PC-3 (cell line): ENCODE data around the gene EIF2S2. TPM values are rescaled to one million over a fixed set of nuclear protein-coding genes. Genes with fewer than 3 reads are reported as not detected.

ENCODE experiments used
- ATAC-seq: fragments of 200-7000 bp; cut with Tn5 transposase; 2 replicates; pipeline ENCODE4 v1.9.1; 2020; ENCODE audit warnings: mild to moderate bottlenecking, moderate library complexity
- BruUV-seq: library from RNA; stranded (reverse); fragments of 400-500 nt; replicated peaks from 2 replicates; lab custom pipeline; 2021; lab: Mats Ljungman, UMichigan
- CTCF ChIA-PET: fragments of 300-600 bp; sonication (Branson Sonifier 250); formaldehyde crosslinking; loops from one replicate; lab custom pipeline; 2022; ENCODE audit warnings: antibody characterized with exemption; lab: Charles Lee
- POLR2A ChIA-PET: fragments of 300-600 bp; sonication (Branson Sonifier 250); formaldehyde crosslinking; loops from one replicate; lab custom pipeline; 2022; ENCODE audit warnings: antibody characterized with exemption; ENCODE audit not compliant: unreplicated experiment; lab: Charles Lee
- DNase-seq: peaks from one replicate; pipeline ENCODE4 v3.0.0-alpha.2; 2015
- H2AFZ ChIP-seq: fragments of 300-600 bp; sonication (generic); 2 replicates; pipeline ENCODE4 v1.6.0; 2016; ENCODE audit warnings: antibody characterized with exemption, low read length
- H3F3A ChIP-seq: fragments of 300-600 bp; sonication (generic); one replicate; pipeline ENCODE4 v1.6.0; 2017; ENCODE audit warnings: antibody characterized with exemption, low read length, control low read depth, mild to moderate bottlenecking; ENCODE audit not compliant: unreplicated experiment
- H3K27ac ChIP-seq: fragments of 300-600 bp; sonication (generic); 2 replicates; pipeline ENCODE4 v1.5.1; 2016; ENCODE audit warnings: mild to moderate bottlenecking, low read length
- H3K27me3 ChIP-seq: fragments of 300-600 bp; sonication (generic); 2 replicates; pipeline ENCODE4 v1.6.1; 2016; ENCODE audit warnings: low read length, mixed read lengths
- H3K36me3 ChIP-seq: fragments of 300-600 bp; sonication (generic); 2 replicates; pipeline ENCODE4 v1.6.1; 2016; ENCODE audit warnings: low read depth, mixed run types, low read length, mixed read lengths
- H3K4me1 ChIP-seq: fragments of 300-600 bp; sonication (generic); 2 replicates; pipeline ENCODE4 v1.5.1; 2016; ENCODE audit warnings: low read length; ENCODE audit not compliant: insufficient read depth
- H3K4me2 ChIP-seq: fragments of 300-600 bp; sonication (generic); 2 replicates; pipeline ENCODE4 v1.6.0; 2016; ENCODE audit warnings: low read length
- H3K4me3 ChIP-seq: fragments of 300-600 bp; sonication (generic); 2 replicates; pipeline ENCODE4 v1.5.1; 2016; ENCODE audit warnings: mild to moderate bottlenecking, low read length, mixed read lengths
- H3K79me2 ChIP-seq: fragments of 300-600 bp; sonication (generic); 2 replicates; pipeline ENCODE4 v1.6.1; 2017; ENCODE audit warnings: low read length, mixed read lengths
- H3K9ac ChIP-seq: fragments of 300-600 bp; sonication (generic); 2 replicates; pipeline ENCODE4 v1.6.0; 2016; ENCODE audit warnings: mild to moderate bottlenecking, low read length
- H3K9me2 ChIP-seq: fragments of 300-600 bp; sonication (generic); replicated peaks from 2 replicates; pipeline ENCODE4 v1.6.1; 2016; ENCODE audit warnings: mixed run types, low read length, mixed read lengths
- H3K9me3 ChIP-seq: fragments of 300-600 bp; sonication (generic); 2 replicates; pipeline ENCODE4 v1.6.1; 2016; ENCODE audit warnings: low read length, mixed read lengths
- H4K20me1 ChIP-seq: fragments of 300-600 bp; sonication (generic); 2 replicates; pipeline ENCODE4 v1.6.1; 2016; ENCODE audit warnings: low read length, mixed read lengths
- EZH2 ChIP-seq: fragments of 300-600 bp; sonication (generic); IDR thresholded peaks from one replicate; pipeline ENCODE4 v1.6.1; 2017; ENCODE audit warnings: antibody characterized with exemption, mild to moderate bottlenecking, low read length; ENCODE audit not compliant: unreplicated experiment
- EZH2phosphoT487 ChIP-seq: fragments of 300-600 bp; sonication (generic); IDR thresholded peaks from 2 replicates; pipeline ENCODE4 v1.6.1; 2018; ENCODE audit warnings: mild to moderate bottlenecking, antibody characterized with exemption, low read length, borderline replicate concordance
- intact Hi-C: fragments of 100-400 bp; cut with micrococcal nuclease; formaldehyde crosslinking; loops from 2 replicates; pipeline ENCODE4 v1.9.0; 2023
- microRNA-seq: library from miRNA; unstranded; fragments of <30 nt; microRNA quantifications from one replicate; pipeline ENCODE4 v1.1.0, GENCODE V29; 2020; ENCODE audit not compliant: unreplicated experiment
- total RNA-seq: library from RNA; depleted of rRNA; stranded (reverse); fragments of >200 nt; gene quantifications from 2 replicates; pipeline ENCODE4 v1.2.3, GENCODE V29; 2014; rRNA removed
- TF ChIP-seq, protein P1 (sequence below): fragments of 300-600 bp; sonication (generic); conservative IDR thresholded peaks from 2 replicates; pipeline ENCODE4 v1.5.1; 2017; ENCODE audit warnings: antibody characterized with exemption, low read depth, mild to moderate bottlenecking, low read length

The EIF2S2 gene
- total RNA-seq, 1 experiment from 2014 or later, result 83.4 TPM

DNA sequence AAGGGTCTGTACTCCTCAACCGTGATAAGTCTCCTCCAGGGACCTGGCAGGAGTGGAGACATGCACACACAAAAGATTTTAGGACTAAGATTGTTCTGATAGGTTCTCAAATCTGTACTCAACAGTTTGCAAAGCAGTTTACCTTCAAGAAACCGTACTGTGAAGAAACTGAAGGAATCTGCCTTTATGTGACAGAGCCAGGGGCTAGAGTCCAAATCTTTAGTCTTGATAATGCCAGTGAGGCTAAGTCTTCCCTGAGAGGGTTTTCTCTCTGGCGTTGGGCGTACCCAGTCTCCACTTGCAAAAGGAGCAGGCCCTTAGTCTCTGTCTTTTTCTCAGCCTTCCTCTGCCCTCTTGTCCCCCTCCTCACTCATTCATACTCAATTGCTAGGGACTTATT is 70.8 kb downstream of the EIF2S2 start:
- POLR2A ChIA-PET, result interaction anchor here (0.7 kb wide), 1 partner anchor 1165 kb away, joined by 3 read pairs; no protein-coding TSS in a partner anchor

DNA sequence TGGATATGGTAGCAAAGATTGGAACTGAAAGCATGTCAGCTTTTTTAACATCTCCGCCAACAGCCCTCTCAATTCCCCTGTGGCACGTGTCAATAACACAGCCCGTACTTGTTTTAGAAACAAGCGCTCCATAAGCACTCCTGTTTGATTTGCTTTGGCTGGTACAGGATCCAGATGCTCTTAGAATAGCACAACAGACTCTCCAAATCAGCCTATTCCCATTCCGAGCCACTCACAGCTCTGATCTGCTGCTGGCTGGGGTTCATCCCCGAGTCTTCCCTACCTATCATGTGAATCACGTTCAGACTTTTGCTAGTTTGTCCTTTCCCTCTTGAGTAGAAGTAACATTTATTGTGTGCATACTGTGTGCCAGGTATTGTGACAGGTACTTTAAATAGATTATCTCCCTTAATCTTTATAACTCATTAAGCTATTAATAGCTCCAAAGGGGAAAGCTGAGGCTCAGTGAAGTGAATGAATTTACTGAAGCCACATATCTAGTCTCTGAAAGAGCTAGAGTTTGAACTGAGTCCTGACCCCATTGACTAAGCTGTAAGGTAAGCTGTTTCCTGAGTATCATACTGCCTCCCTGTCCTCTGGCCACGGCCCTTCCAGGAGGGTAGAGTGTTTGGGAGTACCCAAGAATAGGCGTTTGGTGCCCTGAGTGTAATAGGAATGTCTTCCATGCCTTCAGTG is 71.6 kb downstream of the EIF2S2 start:
- no peak overlapping the region for H3K27ac ChIP-seq
- peaks cover 27% of the 10 kb centered on the region for H4K20me1 ChIP-seq
- POLR2A ChIA-PET, result interaction anchor here (0.7 kb wide), 1 partner anchor 1164 kb away, joined by 3 read pairs; no protein-coding TSS in a partner anchor

More for the DNA sequence above, 70.8 kb downstream of the EIF2S2 start:
- DNase-seq, result no peak
- Histone ChIP-seq H3K9me2 (no peaks in the 10 kb centered on the region), H3K36me3 (no peaks in the 10 kb centered on the region), H3K4me3 (no peak overlapping the region), H3K27me3 (no peaks in the 10 kb centered on the region), H2AFZ (no peak overlapping the region), H3K9me3 (no peaks in the 10 kb centered on the region), H3K4me2 (no peak overlapping the region), H3K79me2 (peaks cover 40% of the 10 kb centered on the region), H3F3A (no peaks in the 10 kb centered on the region), H3K9ac (no peak overlapping the region), H4K20me1 (peaks cover 31% of the 10 kb centered on the region), H3K4me1 (no peaks in the 10 kb centered on the region), H3K27ac (no peak overlapping the region)
- CTCF ChIA-PET, result no interaction called here
- TF ChIP-seq EZH2 (no peak), EZH2phosphoT487 (no peak)
- TF ChIP-seq, protein P1, sequence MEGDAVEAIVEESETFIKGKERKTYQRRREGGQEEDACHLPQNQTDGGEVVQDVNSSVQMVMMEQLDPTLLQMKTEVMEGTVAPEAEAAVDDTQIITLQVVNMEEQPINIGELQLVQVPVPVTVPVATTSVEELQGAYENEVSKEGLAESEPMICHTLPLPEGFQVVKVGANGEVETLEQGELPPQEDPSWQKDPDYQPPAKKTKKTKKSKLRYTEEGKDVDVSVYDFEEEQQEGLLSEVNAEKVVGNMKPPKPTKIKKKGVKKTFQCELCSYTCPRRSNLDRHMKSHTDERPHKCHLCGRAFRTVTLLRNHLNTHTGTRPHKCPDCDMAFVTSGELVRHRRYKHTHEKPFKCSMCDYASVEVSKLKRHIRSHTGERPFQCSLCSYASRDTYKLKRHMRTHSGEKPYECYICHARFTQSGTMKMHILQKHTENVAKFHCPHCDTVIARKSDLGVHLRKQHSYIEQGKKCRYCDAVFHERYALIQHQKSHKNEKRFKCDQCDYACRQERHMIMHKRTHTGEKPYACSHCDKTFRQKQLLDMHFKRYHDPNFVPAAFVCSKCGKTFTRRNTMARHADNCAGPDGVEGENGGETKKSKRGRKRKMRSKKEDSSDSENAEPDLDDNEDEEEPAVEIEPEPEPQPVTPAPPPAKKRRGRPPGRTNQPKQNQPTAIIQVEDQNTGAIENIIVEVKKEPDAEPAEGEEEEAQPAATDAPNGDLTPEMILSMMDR, result no peak
- intact Hi-C loops, result no loop called here
- BruUV-seq, result no TSS peak
- ATAC-seq, result no peak

More for the DNA sequence above, 71.6 kb downstream of the EIF2S2 start:
- Histone ChIP-seq H2AFZ (no peak overlapping the region), H3K9me3 (no peaks in the 10 kb centered on the region), H3F3A (no peaks in the 10 kb centered on the region), H3K9me2 (no peaks in the 10 kb centered on the region), H3K4me2 (no peak overlapping the region), H3K36me3 (no peaks in the 10 kb centered on the region), H3K4me3 (no peak overlapping the region), H3K4me1 (no peaks in the 10 kb centered on the region), H3K79me2 (peaks cover 34% of the 10 kb centered on the region), H3K27me3 (no peaks in the 10 kb centered on the region), H3K9ac (no peak overlapping the region)
- no peak for DNase-seq
- BruUV-seq, result no TSS peak
- no peak for ATAC-seq
- CTCF ChIA-PET, result no interaction called here
- TF ChIP-seq EZH2 (no peak), EZH2phosphoT487 (no peak)
- TF ChIP-seq, protein P1, result no peak
- intact Hi-C loops, result no loop called here

Small RNAs within 50 kb of the gene (microRNA-seq; reads per million reads assigned to microRNA genes)
- not detected for gene MIR4755

Other genes with a start within 250 kb of the EIF2S2 start
- 160 and 269 TPM in 2 replicates for gene RALY, start 118.3 kb downstream of the EIF2S2 start, total RNA-seq
- not detected in 2 replicates for gene ASIP, start 129.2 kb upstream of the EIF2S2 start, total RNA-seq
- 265 and 267 TPM in 2 replicates for gene AHCY, start 191.1 kb upstream of the EIF2S2 start, total RNA-seq